AG04449 (cell line): Measurements from ENCODE around the gene PSMD5.

ENCODE experiments used
- CTCF ChIA-PET: fragments of 350-600 bp; formaldehyde crosslinking; extraction: SDS; loops from one replicate; lab custom pipeline; 2021; ENCODE audit warnings: antibody characterized with exemption; lab: Yijun Ruan, JAX
- POLR2A ChIA-PET: fragments of 400-600, 350-600 bp; formaldehyde crosslinking; extraction: SDS; loops from one replicate; lab custom pipeline; 2020; ENCODE audit warnings: antibody characterized with exemption, inconsistent platforms; lab: Yijun Ruan, JAX
- DNase-seq: peaks from one replicate; pipeline ENCODE4 v3.0.0-alpha.2; 2010; ENCODE audit warnings: low read depth, low spot score
- H3K4me3 ChIP-seq: 2 replicates; pipeline ENCODE4 v1.5.1; 2011; ENCODE audit warnings: low read depth, mild to moderate bottlenecking, control low read depth, low read length
- CTCF ChIP-seq: IDR thresholded peaks from one replicate; pipeline ENCODE4 v1.5.1; 2011; ENCODE audit warnings: mild to moderate bottlenecking, moderate library complexity, low read length, control low read depth, inconsistent platforms; ENCODE audit not compliant: insufficient read depth; ENCODE audit errors: missing control alignments

Gene PSMD5

GRCh38 chr9:120842685-120843485 is at the start of gene PSMD5:
TSS of gene PSMD5 (minus strand) at chr9:120842922. CDS start at chr9:120842909, 13 bp downstream.
- POLR2A ChIA-PET, result interaction anchor here (0.8 to 1.4 kb wide), 2 partner anchors 50 to 94 kb away, joined by 3 to 7 read pairs; partner anchors contain the start of gene FBXW2
- peak; percentile 98 for DNase-seq
- peak; percentile 0 for TF ChIP-seq CTCF
- H3K4me3 ChIP-seq, result peak within 1 kb of the TSS; percentile 96
- CTCF ChIA-PET, result interaction anchor here (1.0 to 1.6 kb wide), 3 partner anchors 10 to 139 kb away, joined by 3 to 4 read pairs (median 3); no protein-coding TSS in a partner anchor

GRCh38 chr9:120891884-120892747 is 49.4 kb upstream of the PSMD5 start:
- no peak for TF ChIP-seq CTCF
- ChIA-PET POLR2A (no interaction called here), CTCF (interaction anchor here (0.8 to 1.7 kb wide), 3 partner anchors 9 to 137 kb away, joined by 3 read pairs; no protein-coding TSS in a partner anchor)
- H3K4me3 ChIP-seq, result no peak overlapping the region
- no peak for DNase-seq

GRCh38 chr9:120891245-120891883 is 48.6 kb upstream of the PSMD5 start:
- no peak overlapping the region for H3K4me3 ChIP-seq
- no peak for TF ChIP-seq CTCF
- CTCF ChIA-PET, result interaction anchor here (0.8 to 1.7 kb wide), 3 partner anchors 13 to 136 kb away, joined by 3 to 4 read pairs (median 3); no protein-coding TSS in a partner anchor
- POLR2A ChIA-PET, result no interaction called here
- no peak for DNase-seq

- POLR2A ChIA-PET, result interaction anchor here (0.6 kb wide), 1 partner anchor 40 kb away, joined by 3 read pairs; no protein-coding TSS in a partner anchor
Observed at GRCh38 chr9:120890320-120891244, 47.9 kb upstream of the PSMD5 start.

More at GRCh38 chr9:120890320-120891244, 47.9 kb upstream of the PSMD5 start:
- CTCF ChIA-PET, result interaction anchor here (1.2 to 1.4 kb wide), 2 partner anchors 22 to 46 kb away, joined by 4 read pairs; no protein-coding TSS in a partner anchor
- H3K4me3 ChIP-seq, result no peak overlapping the region
- TF ChIP-seq CTCF, result no peak
- no peak for DNase-seq
